ENCODE measurements around the gene TMEM209. TPM values are rescaled to one million over a fixed set of nuclear protein-coding genes. Genes with fewer than 3 reads are reported as not detected.

The TMEM209 gene
- total RNA-seq, 2 experiments from 2014 or later: 41.6 to 46.6 TPM

GRCh38 chr7:130123501-130123900, 81.7 kb downstream of the TMEM209 start:
- Mint-ChIP-seq H3K4me3 (no peak overlapping the region), H3K4me1 (peaks cover 8% of the 10 kb centered on the region), H3K27ac (no peak overlapping the region), H3K36me3 (ENCODE audit: low read depth) (peaks cover 31% of the 10 kb centered on the region), H3K9me3 (no peaks in the 10 kb centered on the region), H3K27me3 (no peaks in the 10 kb centered on the region)
- ChIA-PET POLR2A (no interaction called here), CTCF (interaction anchor here (0.9 kb wide), 1 partner anchor 37 kb away, joined by 3 read pairs; no protein-coding TSS in a partner anchor)
- DNase-seq: no peak

- CTCF ChIA-PET: interaction anchor here (0.6 kb wide), 1 partner anchor 15 kb away, joined by 4 read pairs; no protein-coding TSS in a partner anchor
- no peaks in the 10 kb centered on the region for H3K27me3 Mint-ChIP-seq
- POLR2A ChIA-PET: no interaction called here
- no peak overlapping the region for H3K4me3 Mint-ChIP-seq
- no peaks in the 10 kb centered on the region for H3K9me3 Mint-ChIP-seq
- no peak overlapping the region for H3K27ac Mint-ChIP-seq
- peaks cover 10% of the 10 kb centered on the region for H3K4me1 Mint-ChIP-seq
- no peak for DNase-seq
- H3K36me3 Mint-ChIP-seq (ENCODE audit: low read depth): peaks cover 30% of the 10 kb centered on the region
These were observed 86.4 kb downstream of the TMEM209 start for GRCh38 chr7:130118801-130119200.

GRCh38 chr7:130118294-130118693, 86.9 kb downstream of the TMEM209 start:
- no peak for DNase-seq
- ChIA-PET CTCF (interaction anchor here (0.6 to 0.9 kb wide), 2 partner anchors 16 to 46 kb away, joined by 3 to 4 read pairs; no protein-coding TSS in a partner anchor), POLR2A (no interaction called here)
- Mint-ChIP-seq H3K27me3 (no peaks in the 10 kb centered on the region), H3K4me3 (no peak overlapping the region), H3K9me3 (no peaks in the 10 kb centered on the region), H3K36me3 (ENCODE audit: low read depth) (peaks cover 29% of the 10 kb centered on the region), H3K27ac (no peak overlapping the region), H3K4me1 (peaks cover 10% of the 10 kb centered on the region)

GRCh38 chr7:130114776-130115175, 90.4 kb downstream of the TMEM209 start:
- peaks cover 11% of the 10 kb centered on the region for H3K36me3 Mint-ChIP-seq (ENCODE audit: low read depth)
- H3K27ac Mint-ChIP-seq: no peak overlapping the region
- no peaks in the 10 kb centered on the region for H3K27me3 Mint-ChIP-seq
- CTCF ChIA-PET: interaction anchor here (0.7 to 1.3 kb wide), 2 partner anchors 18 to 28 kb away, joined by 3 read pairs; no protein-coding TSS in a partner anchor
- DNase-seq: no peak
- H3K4me3 Mint-ChIP-seq: no peak overlapping the region
- H3K9me3 Mint-ChIP-seq: no peaks in the 10 kb centered on the region
- peaks cover 2% of the 10 kb centered on the region for H3K4me1 Mint-ChIP-seq
- POLR2A ChIA-PET: no interaction called here

Other genes with a start within 250 kb of the TMEM209 start
- gene ZC3HC1, start 154.0 kb downstream of the TMEM209 start, total RNA-seq: 10 to 100 TPM; 19.4 to 20.2 TPM
- 10 to 100 TPM; 14.6 to 16.7 TPM for gene KLHDC10, start 134.9 kb downstream of the TMEM209 start, total RNA-seq
- gene SSMEM1, start 2.5 kb upstream of the TMEM209 start, total RNA-seq: not detected
- not detected for gene CPA2, start 61.5 kb upstream of the TMEM209 start, total RNA-seq
- gene CPA4, start 87.8 kb upstream of the TMEM209 start, total RNA-seq: not detected
- gene CPA5, start 139.4 kb upstream of the TMEM209 start, total RNA-seq: not detected
- gene CPA1, start 175.1 kb upstream of the TMEM209 start, total RNA-seq: not detected
- gene CEP41, start 235.6 kb upstream of the TMEM209 start, total RNA-seq: 10 to 100 TPM; 18.5 to 19.6 TPM

Measured in activated CD4-positive, alpha-beta T cell treated with anti-CD3 and anti-CD28 coated beads, Interleukin-2, amount 10 ng/mL, durations not matched to agents 7 days and 5 days (primary cell).